Measurements from ENCODE around the gene BIN1. TPM values are rescaled to one million over a fixed set of nuclear protein-coding genes. Genes with fewer than 3 reads are reported as not detected.

Gene BIN1
- total RNA-seq, 1 donor from 2014 or later = 11.8 TPM

DNA sequence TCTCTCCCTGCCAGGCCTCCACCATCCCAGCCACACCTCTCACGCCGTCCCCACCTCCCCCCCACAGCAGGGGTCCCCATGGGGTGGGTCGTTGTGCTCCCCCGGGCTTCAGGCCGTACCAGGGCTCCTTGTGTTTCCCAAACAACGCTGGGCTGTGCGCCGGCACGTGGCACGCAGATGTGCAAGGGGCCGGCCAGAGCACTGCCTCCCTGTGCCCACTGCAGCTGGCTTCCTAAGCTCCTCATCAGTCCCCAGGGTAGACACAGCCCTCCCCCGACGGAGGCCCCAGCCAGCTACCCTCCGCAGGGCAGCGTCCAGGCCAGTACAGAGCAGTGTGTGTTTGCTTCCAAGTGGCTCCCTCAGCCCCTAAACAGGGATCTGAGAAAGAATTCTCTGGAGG lies 34.0 kb downstream of the BIN1 start:
- Histone ChIP-seq H3K4me3 (ENCODE audit: low read depth, low read length) (no peak overlapping the region), H3K27me3 (ENCODE audit: control insufficient read depth, insufficient read depth, low read length) (no peaks in the 10 kb centered on the region), H3K36me3 (ENCODE audit: control insufficient read depth, insufficient read depth, low read length) (no peaks in the 10 kb centered on the region)
- DNase-seq (ENCODE audit: low read depth) (no peak), FAIRE-seq (no peak)
- TF ChIP-seq, protein P1, sequence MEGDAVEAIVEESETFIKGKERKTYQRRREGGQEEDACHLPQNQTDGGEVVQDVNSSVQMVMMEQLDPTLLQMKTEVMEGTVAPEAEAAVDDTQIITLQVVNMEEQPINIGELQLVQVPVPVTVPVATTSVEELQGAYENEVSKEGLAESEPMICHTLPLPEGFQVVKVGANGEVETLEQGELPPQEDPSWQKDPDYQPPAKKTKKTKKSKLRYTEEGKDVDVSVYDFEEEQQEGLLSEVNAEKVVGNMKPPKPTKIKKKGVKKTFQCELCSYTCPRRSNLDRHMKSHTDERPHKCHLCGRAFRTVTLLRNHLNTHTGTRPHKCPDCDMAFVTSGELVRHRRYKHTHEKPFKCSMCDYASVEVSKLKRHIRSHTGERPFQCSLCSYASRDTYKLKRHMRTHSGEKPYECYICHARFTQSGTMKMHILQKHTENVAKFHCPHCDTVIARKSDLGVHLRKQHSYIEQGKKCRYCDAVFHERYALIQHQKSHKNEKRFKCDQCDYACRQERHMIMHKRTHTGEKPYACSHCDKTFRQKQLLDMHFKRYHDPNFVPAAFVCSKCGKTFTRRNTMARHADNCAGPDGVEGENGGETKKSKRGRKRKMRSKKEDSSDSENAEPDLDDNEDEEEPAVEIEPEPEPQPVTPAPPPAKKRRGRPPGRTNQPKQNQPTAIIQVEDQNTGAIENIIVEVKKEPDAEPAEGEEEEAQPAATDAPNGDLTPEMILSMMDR (IDR thresholded peaks at IDR 0.05; ENCODE audit: insufficient read depth, low read length, severe bottlenecking) = no peak

DNA sequence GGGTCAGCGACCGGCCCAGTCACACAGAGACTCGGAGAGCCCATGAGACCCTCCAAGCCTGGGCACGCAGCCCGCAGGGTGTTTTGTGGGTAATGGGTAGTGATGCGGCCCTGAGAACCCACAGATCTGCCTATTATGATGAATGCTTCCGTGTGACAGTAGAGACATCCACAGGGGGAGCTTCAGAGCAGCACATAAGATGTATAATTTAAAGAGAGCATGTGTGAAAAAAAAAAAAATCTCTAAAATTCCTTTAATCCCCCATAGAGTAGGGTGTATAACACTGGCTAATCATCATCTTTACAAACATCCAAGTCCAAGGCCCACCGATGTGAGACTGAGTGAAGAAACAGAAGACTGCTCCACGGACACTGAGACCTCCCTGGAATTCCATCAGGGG lies 34.6 kb downstream of the BIN1 start:
- DNase-seq (ENCODE audit: low read depth) = no peak
- H3K27me3 ChIP-seq (ENCODE audit: control insufficient read depth, insufficient read depth, low read length) = no peaks in the 10 kb centered on the region
- FAIRE-seq = no peak
- no peaks in the 10 kb centered on the region for H3K36me3 ChIP-seq (ENCODE audit: control insufficient read depth, insufficient read depth, low read length)
- no peak overlapping the region for H3K4me3 ChIP-seq (ENCODE audit: low read depth, low read length)
- TF ChIP-seq, protein P1 (IDR thresholded peaks at IDR 0.05; ENCODE audit: insufficient read depth, low read length, severe bottlenecking) = no peak

DNA sequence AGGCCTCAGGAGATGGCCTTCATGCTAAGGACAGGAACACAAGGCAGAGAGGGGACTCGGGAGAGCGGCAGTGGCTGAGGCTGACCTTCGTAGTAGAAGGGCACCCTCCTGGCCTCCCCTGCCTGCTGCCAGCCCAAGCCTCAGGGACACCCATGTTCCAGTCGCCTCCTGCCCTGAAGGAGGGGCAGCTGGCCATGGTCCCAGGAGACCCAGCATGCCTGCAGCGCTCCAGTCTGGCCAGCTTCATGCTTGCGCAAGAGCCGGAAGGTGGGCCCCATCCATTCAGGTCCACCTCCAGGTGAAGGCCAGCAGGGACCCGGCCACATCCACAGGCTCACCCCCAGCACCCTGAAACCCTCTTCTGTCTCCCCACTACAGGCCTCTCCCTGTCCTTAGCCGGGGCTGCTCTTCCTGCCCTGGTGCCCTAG lies 35.0 kb downstream of the BIN1 start:
- H3K36me3 ChIP-seq (ENCODE audit: control insufficient read depth, insufficient read depth, low read length) = no peaks in the 10 kb centered on the region
- no peak for FAIRE-seq
- no peaks in the 10 kb centered on the region for H3K27me3 ChIP-seq (ENCODE audit: control insufficient read depth, insufficient read depth, low read length)
- TF ChIP-seq, protein P1 (IDR thresholded peaks at IDR 0.05; ENCODE audit: insufficient read depth, low read length, severe bottlenecking) = no peak
- H3K4me3 ChIP-seq (ENCODE audit: low read depth, low read length) = no peak overlapping the region
- no peak for DNase-seq (ENCODE audit: low read depth)

GRCh38 chr2:127070221-127070620 lies 36.7 kb downstream of the BIN1 start:
- Histone ChIP-seq H3K36me3 (ENCODE audit: control insufficient read depth, insufficient read depth, low read length) (no peaks in the 10 kb centered on the region), H3K4me3 (ENCODE audit: low read depth, low read length) (no peak overlapping the region), H3K27me3 (ENCODE audit: control insufficient read depth, insufficient read depth, low read length) (no peaks in the 10 kb centered on the region)
- no peak for DNase-seq (ENCODE audit: low read depth)
- no peak for FAIRE-seq
- TF ChIP-seq, protein P1 (IDR thresholded peaks at IDR 0.05; ENCODE audit: insufficient read depth, low read length, severe bottlenecking) = no peak

DNA sequence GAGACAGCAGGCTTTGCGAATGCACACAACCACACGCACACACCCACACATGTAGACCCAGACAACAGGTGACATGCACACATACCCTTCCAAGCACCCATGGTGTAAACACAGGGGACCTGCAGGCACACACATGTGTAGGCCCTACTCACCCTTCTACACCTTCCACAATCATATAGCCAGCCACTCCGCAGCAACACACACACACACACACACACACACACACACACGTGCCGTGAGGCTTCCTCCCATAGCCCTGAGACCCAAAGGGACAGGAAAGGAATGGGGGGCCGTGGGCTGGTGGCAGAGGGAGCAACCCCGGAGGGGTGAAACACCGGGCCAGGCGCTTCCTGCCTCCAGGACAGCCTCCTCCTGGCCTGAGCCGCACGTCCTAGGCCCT lies 37.4 kb downstream of the BIN1 start:
- Histone ChIP-seq H3K36me3 (ENCODE audit: control insufficient read depth, insufficient read depth, low read length) (no peaks in the 10 kb centered on the region), H3K4me3 (ENCODE audit: low read depth, low read length) (no peak overlapping the region), H3K27me3 (ENCODE audit: control insufficient read depth, insufficient read depth, low read length) (no peaks in the 10 kb centered on the region)
- DNase-seq (ENCODE audit: low read depth) (no peak), FAIRE-seq (no peak)
- TF ChIP-seq, protein P1 (IDR thresholded peaks at IDR 0.05; ENCODE audit: insufficient read depth, low read length, severe bottlenecking) = no peak

DNA sequence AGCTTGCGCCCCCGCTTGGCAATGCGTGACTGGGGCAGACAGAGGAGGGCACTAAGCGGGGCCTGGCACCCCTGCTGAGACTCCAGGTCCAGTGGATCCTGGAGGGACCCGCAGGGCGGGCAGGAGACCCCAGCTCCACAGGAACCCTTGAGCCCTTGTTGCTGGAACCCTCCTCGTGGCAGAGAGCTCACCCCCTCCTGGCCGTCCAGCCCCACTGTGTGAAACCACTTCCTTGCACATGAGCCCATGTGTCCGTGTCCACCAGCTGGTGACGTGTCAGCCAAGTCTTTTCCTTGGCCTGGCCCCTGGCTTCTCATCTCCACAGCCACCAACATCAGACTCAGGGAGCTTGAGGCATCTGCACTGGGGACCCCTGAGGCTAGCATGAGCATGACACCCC lies 38.0 kb downstream of the BIN1 start:
- TF ChIP-seq, protein P1 (IDR thresholded peaks at IDR 0.05; ENCODE audit: insufficient read depth, low read length, severe bottlenecking) = no peak
- Histone ChIP-seq H3K27me3 (ENCODE audit: control insufficient read depth, insufficient read depth, low read length) (no peaks in the 10 kb centered on the region), H3K36me3 (ENCODE audit: control insufficient read depth, insufficient read depth, low read length) (no peaks in the 10 kb centered on the region), H3K4me3 (ENCODE audit: low read depth, low read length) (no peak overlapping the region)
- no peak for DNase-seq (ENCODE audit: low read depth)
- no peak for FAIRE-seq

Data from bronchial epithelial cell (primary cell).